IPS DF 4.7 (cell line): ENCODE measurements around the gene NOL11.
"Not testable (repeated sequence)": the region's sequence is repeated elsewhere in the genome, so short reads cannot be mapped to it uniquely, and the experiment has no call there.

Experiments used
- DNase-seq: peaks from one replicate; pipeline ENCODE4 v3.0.0-alpha.2; 2013; ENCODE audit warnings: low spot score; ENCODE audit errors: extremely low read depth

NOL11 gene

GRCh38 chr17:67708378-67708777 lies 9.4 kb upstream of the NOL11 start:
- no peak for DNase-seq

- DNase-seq = no peak
Observed at GRCh38 chr17:67711916-67712315, 5.8 kb upstream of the NOL11 start.

- DNase-seq = no peak
Observed at GRCh38 chr17:67712375-67712774, 5.4 kb upstream of the NOL11 start.

- DNase-seq = no peak
Observed at GRCh38 chr17:67713169-67713568, 4.6 kb upstream of the NOL11 start.

- DNase-seq = no peak
Observed at GRCh38 chr17:67716405-67716798, 1.3 kb upstream of the NOL11 start.

- DNase-seq = no peak
Observed at GRCh38 chr17:67717192-67717623, 528 bp upstream of the NOL11 start.

- DNase-seq = no peak
Observed at GRCh38 chr17:67718325-67718941, 697 bp downstream of the NOL11 start.

GRCh38 chr17:67725373-67725791 lies 7.6 kb downstream of the NOL11 start:
- DNase-seq = no peak

- DNase-seq = no peak
Observed at GRCh38 chr17:67725807-67726206, 8.1 kb downstream of the NOL11 start.

GRCh38 chr17:67727152-67728039 lies 9.7 kb downstream of the NOL11 start:
- not testable (repeated sequence) for DNase-seq

GRCh38 chr17:67729903-67730302 lies 12.2 kb downstream of the NOL11 start:
- no peak for DNase-seq

- DNase-seq = no peak
Observed at GRCh38 chr17:67730731-67731130, 13.0 kb downstream of the NOL11 start.

GRCh38 chr17:67733449-67733848 lies 15.7 kb downstream of the NOL11 start:
- no peak for DNase-seq

GRCh38 chr17:67737145-67737544 lies 19.4 kb downstream of the NOL11 start:
- no peak for DNase-seq

- DNase-seq = no peak
Observed at GRCh38 chr17:67742025-67742424, 24.3 kb downstream of the NOL11 start.

GRCh38 chr17:67746704-67747571 lies 29.2 kb downstream of the NOL11 start:
- no peak for DNase-seq

GRCh38 chr17:67747681-67748235 lies 30.0 kb downstream of the NOL11 start:
- DNase-seq = no peak

GRCh38 chr17:67750067-67750466 lies 32.3 kb downstream of the NOL11 start:
- DNase-seq = no peak

GRCh38 chr17:67751101-67752074 lies 33.7 kb downstream of the NOL11 start:
- no peak for DNase-seq

- peak; percentile 68 for DNase-seq
Observed at GRCh38 chr17:67752160-67752559, 34.4 kb downstream of the NOL11 start.
